Activated effector memory CD4-positive, alpha-beta T cell treated with anti-CD3 and anti-CD28 coated beads, Interleukin-2, amount 50 U/mL, for 16 hours (primary cell): ENCODE data around the gene VWF.

Source experiments
- DNase-seq: peaks from one replicate; pipeline ENCODE4 v3.0.0-alpha.2; 2020

The VWF gene

GRCh38 chr12:5945071-5946008 lies 179.1 kb downstream of the VWF start, which contains the start of gene ANO2:
ANO2 (minus strand) TSS chr12:5945259; CDS start chr12:5945217, 42 bp downstream.
- no peak for DNase-seq

- DNase-seq = no peak
Observed at GRCh38 chr12:5944688-5945070, 179.8 kb downstream of the VWF start.

- no peak for DNase-seq
Observed at GRCh38 chr12:5944053-5944452, 180.4 kb downstream of the VWF start.

- no peak for DNase-seq
Observed at GRCh38 chr12:5941907-5942306, 182.6 kb downstream of the VWF start.

GRCh38 chr12:5927732-5928516 lies 196.5 kb downstream of the VWF start:
- DNase-seq = no peak

GRCh38 chr12:5925646-5926045 lies 198.8 kb downstream of the VWF start:
- DNase-seq = no peak

- no peak for DNase-seq
Observed at GRCh38 chr12:5924342-5924741, 200.1 kb downstream of the VWF start.

- no peak for DNase-seq
Observed at GRCh38 chr12:5923751-5924150, 200.7 kb downstream of the VWF start.

GRCh38 chr12:5923043-5923605 lies 201.3 kb downstream of the VWF start:
- no peak for DNase-seq

- DNase-seq = no peak
Observed at GRCh38 chr12:5921966-5922899, 202.2 kb downstream of the VWF start.

GRCh38 chr12:5921027-5921909 lies 203.2 kb downstream of the VWF start:
- DNase-seq = no peak

- DNase-seq = no peak
Observed at GRCh38 chr12:5916785-5917290, 207.6 kb downstream of the VWF start.

GRCh38 chr12:5915511-5915910 lies 209.0 kb downstream of the VWF start:
- DNase-seq = no peak

GRCh38 chr12:5914387-5915149 lies 209.9 kb downstream of the VWF start:
- no peak for DNase-seq

GRCh38 chr12:5913387-5913786 lies 211.1 kb downstream of the VWF start:
- DNase-seq = no peak

GRCh38 chr12:5912437-5913334 lies 211.8 kb downstream of the VWF start:
- no peak for DNase-seq

GRCh38 chr12:5912011-5912410 lies 212.5 kb downstream of the VWF start:
- DNase-seq = no peak

- no peak for DNase-seq
Observed at GRCh38 chr12:5910790-5911548, 213.5 kb downstream of the VWF start.
